Hepatocyte (in vitro differentiated cells): ENCODE data around the gene SDK1. TPM values are rescaled to one million over a fixed set of nuclear protein-coding genes. Genes with fewer than 3 reads are reported as not detected.

Experiments
- DNase-seq: peaks from one replicate; pipeline ENCODE4 v3.0.0-alpha.2; 2016; ENCODE audit warnings: low spot score
- H2AFZ ChIP-seq: fragments of 200-600 bp; sonication (generic); 2 replicates; pipeline ENCODE4 v1.6.0; 2016; ENCODE audit warnings: antibody characterized with exemption, mild to moderate bottlenecking
- H3K27ac ChIP-seq: fragments of 200-600 bp; sonication (generic); 2 replicates; pipeline ENCODE4 v1.5.1; 2016; ENCODE audit warnings: mild to moderate bottlenecking
- H3K27me3 ChIP-seq: fragments of 200-600 bp; sonication (generic); 2 replicates; pipeline ENCODE4 v1.6.1; 2016
- H3K36me3 ChIP-seq: fragments of 200-600 bp; sonication (generic); replicated peaks from 2 replicates; pipeline ENCODE4 v1.5.1; 2016; ENCODE audit warnings: low read depth; ENCODE audit not compliant: insufficient read depth
- H3K4me1 ChIP-seq: fragments of 200-600 bp; sonication (generic); 2 replicates; pipeline ENCODE4 v1.5.1; 2016; ENCODE audit warnings: mild to moderate bottlenecking, moderate library complexity; ENCODE audit not compliant: insufficient read depth
- H3K4me2 ChIP-seq: fragments of 200-600 bp; sonication (generic); 2 replicates; pipeline ENCODE4 v1.6.0; 2016
- H3K4me3 ChIP-seq: fragments of 200-600 bp; sonication (generic); 2 replicates; pipeline ENCODE4 v1.5.1; 2016; ENCODE audit warnings: mild to moderate bottlenecking
- H3K79me2 ChIP-seq: fragments of 200-600 bp; sonication (generic); 2 replicates; pipeline ENCODE4 v1.6.0; 2017; ENCODE audit warnings: mild to moderate bottlenecking
- H3K9me2 ChIP-seq: fragments of 200-600 bp; sonication (generic); replicated peaks from 2 replicates; pipeline ENCODE4 v1.6.0; 2017; ENCODE audit warnings: mild to moderate bottlenecking; ENCODE audit not compliant: insufficient read depth
- H3K9me3 ChIP-seq: fragments of 200-600 bp; sonication (generic); 2 replicates; pipeline ENCODE4 v1.5.1; 2016; ENCODE audit warnings: low read depth, mild to moderate bottlenecking
- H4K20me1 ChIP-seq: fragments of 200-600 bp; sonication (generic); 2 replicates; pipeline ENCODE4 v1.6.0; 2016; ENCODE audit warnings: mild to moderate bottlenecking; ENCODE audit not compliant: insufficient read depth, poor library complexity, severe bottlenecking
- CTCF ChIP-seq: fragments of 200-600 bp; sonication (generic); IDR thresholded peaks from 2 replicates; pipeline ENCODE4 v1.5.1; 2016; ENCODE audit warnings: antibody characterized with exemption, mild to moderate bottlenecking; ENCODE audit not compliant: poor library complexity
- EZH2 ChIP-seq: fragments of 200-600 bp; sonication (generic); IDR thresholded peaks from 2 replicates; pipeline ENCODE4 v1.6.1; 2016; ENCODE audit warnings: antibody characterized with exemption, mild to moderate bottlenecking, borderline replicate concordance
- EZH2phosphoT487 ChIP-seq: fragments of 200-600 bp; sonication (generic); IDR thresholded peaks from one replicate; pipeline ENCODE4 v1.6.1; 2018; ENCODE audit warnings: antibody characterized with exemption, mild to moderate bottlenecking, low read depth, moderate library complexity; ENCODE audit not compliant: unreplicated experiment, severe bottlenecking
- WGBS: methylation state at CpG from one replicate; pipeline ENCODE4 v1.1.6; 2016; ENCODE audit warnings: low lambda C conversion rate; ENCODE audit errors: missing lambda C conversion rate; 5-methylcytosine and 5-hydroxymethylcytosine counted together
- polyA plus RNA-seq: library from polyadenylated mRNA; unstranded; fragments of >200 nt; fragmentation: Nextera tagmentation; extraction: Ambion mirVana; gene quantifications from 2 replicates; pipeline ENCODE4 v1.2.1, GENCODE V29; 2016
- total RNA-seq: library from RNA; depleted of rRNA; stranded (reverse); fragments of >200 nt; gene quantifications from 2 replicates; pipeline ENCODE4 v1.2.3, GENCODE V29; 2014

Gene SDK1
- total and polyA plus RNA-seq, 2 experiments from 2014 or later: 4.3 to 10.0 TPM

- H3K9me2 ChIP-seq: no peaks in the 10 kb centered on the region
- no peaks in the 10 kb centered on the region for H3K79me2 ChIP-seq
- no peaks in the 10 kb centered on the region for H3K36me3 ChIP-seq
- no peak overlapping the region for H2AFZ ChIP-seq
- no peak overlapping the region for H3K27ac ChIP-seq
- H3K4me3 ChIP-seq: no peak overlapping the region
- H3K4me1 ChIP-seq: no peaks in the 10 kb centered on the region
- H3K9me3 ChIP-seq: no peaks in the 10 kb centered on the region
- H3K4me2 ChIP-seq: no peak overlapping the region
- H4K20me1 ChIP-seq: no peaks in the 10 kb centered on the region
- H3K27me3 ChIP-seq: no peaks in the 10 kb centered on the region
- TF ChIP-seq EZH2: no peak
- TF ChIP-seq EZH2phosphoT487: no peak
- TF ChIP-seq CTCF: no peak
- WGBS: 85% methylated on average over 4 of the region's 4 CpGs
- DNase-seq: no peak
These were observed 592.7 kb downstream of the SDK1 start for GRCh38 chr7:3893789-3894153.

GRCh38 chr7:3895341-3896116 is 594.5 kb downstream of the SDK1 start:
- Histone ChIP-seq H3K4me2 (no peak overlapping the region), H2AFZ (no peak overlapping the region), H3K27ac (no peak overlapping the region), H3K4me1 (no peaks in the 10 kb centered on the region), H4K20me1 (no peaks in the 10 kb centered on the region), H3K36me3 (no peaks in the 10 kb centered on the region), H3K79me2 (no peaks in the 10 kb centered on the region), H3K4me3 (no peak overlapping the region), H3K9me2 (no peaks in the 10 kb centered on the region), H3K9me3 (no peaks in the 10 kb centered on the region), H3K27me3 (no peaks in the 10 kb centered on the region)
- WGBS: 82% methylated on average over 9 of the region's 9 CpGs
- TF ChIP-seq EZH2phosphoT487 (no peak), CTCF (no peak), EZH2 (no peak)
- no peak for DNase-seq

DNA sequence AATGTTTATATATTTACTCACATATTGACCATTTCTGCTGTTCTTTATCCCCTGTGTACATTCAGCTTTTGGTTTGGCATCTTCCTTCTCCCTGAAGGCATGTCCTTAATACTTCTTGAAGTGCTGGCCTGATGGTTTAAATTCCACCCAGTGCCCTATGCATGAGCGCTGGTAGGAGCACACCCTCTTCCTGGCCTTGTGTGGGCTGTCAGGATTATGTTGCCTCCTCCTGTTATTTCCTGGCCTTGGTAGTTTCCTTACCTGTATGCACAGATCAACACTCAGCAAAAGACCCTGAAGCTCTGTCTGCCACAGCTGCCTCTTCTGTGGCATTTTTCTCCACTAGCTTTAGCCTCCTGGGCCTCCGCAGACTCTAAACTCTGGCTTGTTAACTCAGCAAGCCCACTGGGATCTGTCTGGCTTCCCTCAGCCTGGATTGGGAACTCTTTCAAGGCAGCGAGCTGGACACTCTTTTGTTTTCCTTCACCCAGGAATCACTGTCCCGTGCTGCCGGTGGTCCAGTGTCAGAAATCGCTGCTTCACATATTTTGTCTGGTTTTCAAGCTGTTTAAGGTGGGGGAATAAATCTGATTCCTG is 595.2 kb downstream of the SDK1 start:
- no peaks in the 10 kb centered on the region for H3K9me2 ChIP-seq
- H3K36me3 ChIP-seq: no peaks in the 10 kb centered on the region
- H3K4me1 ChIP-seq: no peaks in the 10 kb centered on the region
- no peak for TF ChIP-seq CTCF
- no peak for TF ChIP-seq EZH2
- no peak for TF ChIP-seq EZH2phosphoT487
- no peak overlapping the region for H3K4me3 ChIP-seq
- H3K27ac ChIP-seq: no peak overlapping the region
- no peaks in the 10 kb centered on the region for H3K9me3 ChIP-seq
- no peaks in the 10 kb centered on the region for H3K79me2 ChIP-seq
- 75% methylated on average over 5 of the region's 6 CpGs for WGBS
- no peaks in the 10 kb centered on the region for H4K20me1 ChIP-seq
- no peak for DNase-seq
- H2AFZ ChIP-seq: no peak overlapping the region
- no peak overlapping the region for H3K4me2 ChIP-seq
- no peaks in the 10 kb centered on the region for H3K27me3 ChIP-seq
